ENCODE measurements around the gene LSM2.

DNA sequence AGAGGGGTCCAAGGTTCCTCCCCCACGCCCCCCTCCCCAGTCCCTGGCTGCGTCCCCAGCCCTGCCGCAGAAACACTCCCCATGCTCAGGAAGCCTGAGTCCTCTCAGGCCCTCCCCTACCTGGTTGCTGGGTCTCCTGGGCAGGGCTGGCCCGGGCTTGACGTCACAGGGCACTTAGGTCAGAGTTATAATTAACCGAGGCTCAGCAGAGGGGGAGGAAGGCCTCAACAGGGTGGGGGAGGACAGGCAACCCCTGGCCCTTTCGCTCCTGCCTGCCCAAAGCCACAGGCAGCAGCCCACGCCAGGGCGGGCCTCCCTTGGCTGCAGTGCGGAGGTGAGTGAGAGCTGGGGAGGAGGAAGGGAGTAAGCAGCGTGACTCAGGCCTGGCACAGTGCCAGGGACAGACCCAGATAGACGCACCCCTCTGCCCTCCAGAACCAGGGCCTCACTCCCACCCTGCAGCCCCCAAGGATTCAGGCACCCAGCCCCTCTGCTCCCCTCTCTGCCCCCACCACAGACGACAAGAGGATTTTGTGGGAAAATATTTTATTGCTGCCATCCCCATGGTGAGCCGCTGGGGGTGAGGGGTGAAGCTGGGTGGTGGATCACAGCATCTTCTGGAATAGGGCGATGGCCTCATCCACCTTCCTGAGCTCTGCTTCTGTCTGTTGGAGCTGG, 29.6 kb downstream of the LSM2 start, which contains the start of gene VWA7:
- TF ChIP-seq, protein P1, sequence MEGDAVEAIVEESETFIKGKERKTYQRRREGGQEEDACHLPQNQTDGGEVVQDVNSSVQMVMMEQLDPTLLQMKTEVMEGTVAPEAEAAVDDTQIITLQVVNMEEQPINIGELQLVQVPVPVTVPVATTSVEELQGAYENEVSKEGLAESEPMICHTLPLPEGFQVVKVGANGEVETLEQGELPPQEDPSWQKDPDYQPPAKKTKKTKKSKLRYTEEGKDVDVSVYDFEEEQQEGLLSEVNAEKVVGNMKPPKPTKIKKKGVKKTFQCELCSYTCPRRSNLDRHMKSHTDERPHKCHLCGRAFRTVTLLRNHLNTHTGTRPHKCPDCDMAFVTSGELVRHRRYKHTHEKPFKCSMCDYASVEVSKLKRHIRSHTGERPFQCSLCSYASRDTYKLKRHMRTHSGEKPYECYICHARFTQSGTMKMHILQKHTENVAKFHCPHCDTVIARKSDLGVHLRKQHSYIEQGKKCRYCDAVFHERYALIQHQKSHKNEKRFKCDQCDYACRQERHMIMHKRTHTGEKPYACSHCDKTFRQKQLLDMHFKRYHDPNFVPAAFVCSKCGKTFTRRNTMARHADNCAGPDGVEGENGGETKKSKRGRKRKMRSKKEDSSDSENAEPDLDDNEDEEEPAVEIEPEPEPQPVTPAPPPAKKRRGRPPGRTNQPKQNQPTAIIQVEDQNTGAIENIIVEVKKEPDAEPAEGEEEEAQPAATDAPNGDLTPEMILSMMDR (IDR thresholded peaks at IDR 0.05; ENCODE audit: poor library complexity, severe bottlenecking): no peak
- TF ChIP-seq RAD21 (conservative IDR thresholded peaks at IDR 0.05): no peak
- TF ChIP-seq, protein P2, sequence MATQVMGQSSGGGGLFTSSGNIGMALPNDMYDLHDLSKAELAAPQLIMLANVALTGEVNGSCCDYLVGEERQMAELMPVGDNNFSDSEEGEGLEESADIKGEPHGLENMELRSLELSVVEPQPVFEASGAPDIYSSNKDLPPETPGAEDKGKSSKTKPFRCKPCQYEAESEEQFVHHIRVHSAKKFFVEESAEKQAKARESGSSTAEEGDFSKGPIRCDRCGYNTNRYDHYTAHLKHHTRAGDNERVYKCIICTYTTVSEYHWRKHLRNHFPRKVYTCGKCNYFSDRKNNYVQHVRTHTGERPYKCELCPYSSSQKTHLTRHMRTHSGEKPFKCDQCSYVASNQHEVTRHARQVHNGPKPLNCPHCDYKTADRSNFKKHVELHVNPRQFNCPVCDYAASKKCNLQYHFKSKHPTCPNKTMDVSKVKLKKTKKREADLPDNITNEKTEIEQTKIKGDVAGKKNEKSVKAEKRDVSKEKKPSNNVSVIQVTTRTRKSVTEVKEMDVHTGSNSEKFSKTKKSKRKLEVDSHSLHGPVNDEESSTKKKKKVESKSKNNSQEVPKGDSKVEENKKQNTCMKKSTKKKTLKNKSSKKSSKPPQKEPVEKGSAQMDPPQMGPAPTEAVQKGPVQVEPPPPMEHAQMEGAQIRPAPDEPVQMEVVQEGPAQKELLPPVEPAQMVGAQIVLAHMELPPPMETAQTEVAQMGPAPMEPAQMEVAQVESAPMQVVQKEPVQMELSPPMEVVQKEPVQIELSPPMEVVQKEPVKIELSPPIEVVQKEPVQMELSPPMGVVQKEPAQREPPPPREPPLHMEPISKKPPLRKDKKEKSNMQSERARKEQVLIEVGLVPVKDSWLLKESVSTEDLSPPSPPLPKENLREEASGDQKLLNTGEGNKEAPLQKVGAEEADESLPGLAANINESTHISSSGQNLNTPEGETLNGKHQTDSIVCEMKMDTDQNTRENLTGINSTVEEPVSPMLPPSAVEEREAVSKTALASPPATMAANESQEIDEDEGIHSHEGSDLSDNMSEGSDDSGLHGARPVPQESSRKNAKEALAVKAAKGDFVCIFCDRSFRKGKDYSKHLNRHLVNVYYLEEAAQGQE (IDR thresholded peaks at IDR 0.05; ENCODE audit: borderline replicate concordance): no peak
- no peak for TF ChIP-seq EZH2 (IDR thresholded peaks at IDR 0.05; ENCODE audit: borderline replicate concordance, insufficient read depth, low read length, poor library complexity, severe bottlenecking)
- TF ChIP-seq EP300 (conservative IDR thresholded peaks at IDR 0.05; ENCODE audit: poor library complexity, severe bottlenecking): no peak
- no peak for TF ChIP-seq POLR2AphosphoS5 (IDR thresholded peaks at IDR 0.05)
